NCI-H748 treated with DMSO at 0.1 percent for 48 hours (cell line): ENCODE results near the gene FAXC.
A peak's percentile ranks its signal among the peaks of the same experiment; 100 is the strongest.
"Not testable (repeated sequence)": the region's sequence is repeated elsewhere in the genome, so short reads cannot be mapped to it uniquely, and the experiment has no call there.

Experiments used
- DNase-seq: peaks from one replicate; lab custom pipeline; 2025; lab: John Stamatoyannopoulos, UW

FAXC gene

GRCh38 chr6:99285881-99286280 lies 63.6 kb downstream of the FAXC start:
- no peak for DNase-seq

GRCh38 chr6:99282479-99283062 lies 66.9 kb downstream of the FAXC start:
- DNase-seq, result peak; percentile 24

GRCh38 chr6:99276747-99277146 lies 72.7 kb downstream of the FAXC start:
- no peak for DNase-seq

GRCh38 chr6:99270826-99271225 lies 78.6 kb downstream of the FAXC start:
- no peak for DNase-seq

- no peak for DNase-seq
Observed at GRCh38 chr6:99270030-99270429, 79.4 kb downstream of the FAXC start.

- DNase-seq, result no peak
Observed at GRCh38 chr6:99269207-99269606, 80.3 kb downstream of the FAXC start.

GRCh38 chr6:99266996-99267395 lies 82.5 kb downstream of the FAXC start:
- not testable (repeated sequence) for DNase-seq

GRCh38 chr6:99265447-99265846 lies 84.0 kb downstream of the FAXC start:
- DNase-seq, result not testable (repeated sequence)

- DNase-seq, result no peak
Observed at GRCh38 chr6:99254616-99255550, 94.6 kb downstream of the FAXC start.

GRCh38 chr6:99253271-99253670 lies 96.2 kb downstream of the FAXC start:
- no peak for DNase-seq

- no peak for DNase-seq
Observed at GRCh38 chr6:99252421-99252820, 97.1 kb downstream of the FAXC start.

GRCh38 chr6:99250476-99250875 lies 99.0 kb downstream of the FAXC start:
- DNase-seq, result no peak

GRCh38 chr6:99246602-99247001 lies 102.9 kb downstream of the FAXC start:
- DNase-seq, result no peak

GRCh38 chr6:99241905-99242534 lies 107.5 kb downstream of the FAXC start:
- peak; percentile 14 for DNase-seq

- no peak for DNase-seq
Observed at GRCh38 chr6:99236010-99236409, 113.5 kb downstream of the FAXC start.

- no peak for DNase-seq
Observed at GRCh38 chr6:99233219-99233618, 116.3 kb downstream of the FAXC start.

GRCh38 chr6:99232056-99232455 lies 117.4 kb downstream of the FAXC start:
- DNase-seq, result no peak

GRCh38 chr6:99225172-99225571 lies 124.3 kb downstream of the FAXC start:
- DNase-seq, result no peak
